HuH-7.5 (cell line): ENCODE measurements around the gene ARMC9.

Source experiments
- DNase-seq: peaks from one replicate; pipeline ENCODE4 v3.0.0; 2011; ENCODE audit warnings: low spot score

Gene ARMC9

DNA sequence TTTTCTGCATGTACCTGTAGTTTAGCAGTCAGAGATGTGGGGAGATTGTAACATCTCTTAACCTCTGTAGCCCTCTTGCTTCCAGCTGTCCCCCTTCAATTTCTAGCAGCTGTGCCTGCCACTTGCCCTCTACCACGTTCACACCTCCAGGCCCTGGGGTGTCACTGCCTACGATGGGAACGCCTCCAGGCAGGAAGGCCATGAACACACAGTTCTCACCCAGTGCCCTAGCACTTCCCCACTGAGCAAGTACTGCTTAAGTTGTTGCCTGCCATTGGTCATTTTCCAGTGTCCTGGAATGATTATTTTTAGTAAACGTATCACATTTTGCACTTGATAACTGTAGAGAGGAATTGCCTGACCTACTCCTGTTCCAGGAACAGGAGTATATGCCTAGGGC is 120.0 kb downstream of the ARMC9 start:
- DNase-seq = no peak

DNA sequence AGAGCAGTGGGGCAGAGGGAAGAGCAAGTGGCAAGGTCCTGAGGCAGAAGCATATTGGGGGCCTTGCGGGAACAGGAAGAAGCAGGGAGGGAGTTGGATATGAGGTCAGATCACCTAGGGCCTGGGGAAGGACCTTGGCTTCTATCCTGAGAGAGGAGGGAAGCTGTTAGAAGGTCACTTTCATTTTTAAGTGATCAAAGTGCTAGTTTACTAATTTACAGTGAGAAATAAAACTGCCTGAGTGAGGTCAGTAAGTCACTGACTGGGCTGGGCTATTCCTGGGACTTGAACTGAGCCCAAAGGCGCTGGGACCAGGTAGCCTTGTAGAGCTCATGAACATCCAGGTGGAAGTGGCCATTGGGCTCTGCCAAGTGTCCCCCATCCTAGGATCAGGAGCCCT is 120.5 kb downstream of the ARMC9 start:
- DNase-seq = no peak

DNA sequence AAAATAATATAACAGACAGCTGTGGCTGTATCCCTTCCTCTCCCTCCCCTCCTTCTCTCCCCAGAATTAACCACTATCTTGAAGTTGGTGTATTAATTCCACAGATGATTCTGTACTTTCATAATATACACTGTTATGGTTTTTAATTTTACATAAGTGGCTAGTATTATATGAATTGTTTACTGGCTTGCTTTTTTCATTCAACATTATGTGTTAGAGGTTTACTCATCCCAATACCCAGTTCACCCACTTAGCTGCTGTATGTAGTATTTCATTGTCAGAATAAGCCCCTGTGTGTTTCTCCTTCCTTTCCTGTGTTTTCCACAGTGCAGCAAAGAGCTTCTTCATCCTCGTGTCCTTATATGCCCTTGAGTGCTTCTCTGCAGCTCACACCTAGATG is 121.4 kb downstream of the ARMC9 start:
- no peak for DNase-seq

DNA sequence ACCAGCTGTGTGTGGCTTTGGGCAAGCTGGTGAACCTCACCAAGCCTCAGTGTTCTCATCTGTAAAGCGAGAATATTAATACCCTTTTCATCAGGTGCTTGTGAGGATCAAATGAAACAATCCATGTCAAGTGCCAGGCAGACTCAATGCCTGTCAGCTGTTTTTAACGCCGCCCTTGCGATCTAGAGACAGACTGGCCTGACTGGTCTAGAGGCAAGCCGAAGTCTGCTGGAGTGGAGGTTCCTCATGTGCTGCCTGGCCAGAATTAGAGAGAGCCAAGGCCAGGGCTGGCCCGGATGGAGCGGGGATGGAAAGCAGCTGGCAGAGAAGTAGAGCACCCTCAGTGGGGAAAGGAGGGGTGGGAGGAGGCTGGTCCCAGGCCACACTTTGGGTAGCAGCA is 122.6 kb downstream of the ARMC9 start:
- DNase-seq = no peak

DNA sequence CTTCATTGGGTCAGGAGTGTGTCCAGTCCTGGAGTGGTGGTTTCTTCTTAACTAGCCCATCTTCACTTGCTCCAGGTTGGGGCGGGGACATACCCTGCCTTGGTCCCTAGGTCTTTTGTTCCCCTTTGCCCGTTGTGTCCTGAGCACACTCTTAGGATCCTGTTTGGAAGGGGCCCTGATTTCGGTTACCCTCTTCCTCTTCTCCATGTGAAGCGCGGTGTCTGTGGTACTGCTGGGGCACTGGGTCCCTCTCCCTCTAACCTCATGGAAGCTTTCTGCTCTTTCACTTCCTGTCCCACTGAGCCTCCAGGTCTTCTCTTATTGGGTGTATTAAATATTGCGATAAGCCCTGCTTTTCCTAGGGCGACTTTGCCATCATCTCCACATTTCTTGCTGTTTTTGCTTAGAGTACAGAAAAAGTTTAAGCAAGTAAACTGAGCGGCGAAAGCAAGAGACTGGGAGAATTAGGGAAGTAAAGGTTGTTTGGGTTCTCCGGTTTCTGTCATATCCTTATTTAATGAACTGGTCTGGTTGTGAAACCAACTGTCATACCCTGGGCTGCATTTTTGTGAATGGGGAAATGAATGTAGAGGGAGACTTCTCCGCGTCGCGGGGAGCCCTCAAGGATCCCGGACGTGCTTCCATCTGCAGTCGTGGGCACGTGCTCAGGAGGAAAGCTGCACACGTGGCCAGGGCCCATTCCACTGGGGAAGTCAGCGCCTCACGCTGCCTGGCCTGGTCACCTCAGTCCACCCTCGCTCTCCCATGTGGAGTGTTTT is 123.3 kb downstream of the ARMC9 start:
- DNase-seq = no peak

DNA sequence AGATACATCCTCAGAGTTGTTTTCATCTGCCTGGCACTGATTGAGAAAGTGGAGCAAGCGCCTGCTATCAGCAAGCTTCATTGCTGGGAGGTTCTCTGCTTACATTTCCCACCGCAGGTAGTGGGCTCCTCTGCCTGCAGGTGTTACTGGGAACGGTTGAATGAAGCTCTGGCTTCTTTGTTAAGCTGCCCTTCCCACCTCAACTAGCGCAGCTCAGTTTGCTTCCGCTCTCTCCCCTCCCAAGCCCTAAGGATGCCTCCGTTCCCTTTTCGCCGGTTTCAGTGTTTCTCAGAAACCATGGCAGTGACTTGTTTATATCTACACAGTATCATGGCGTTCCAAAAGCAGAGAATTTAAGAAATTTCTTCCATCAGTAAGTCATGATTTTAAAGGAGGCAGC is 124.9 kb downstream of the ARMC9 start:
- DNase-seq = no peak

DNA sequence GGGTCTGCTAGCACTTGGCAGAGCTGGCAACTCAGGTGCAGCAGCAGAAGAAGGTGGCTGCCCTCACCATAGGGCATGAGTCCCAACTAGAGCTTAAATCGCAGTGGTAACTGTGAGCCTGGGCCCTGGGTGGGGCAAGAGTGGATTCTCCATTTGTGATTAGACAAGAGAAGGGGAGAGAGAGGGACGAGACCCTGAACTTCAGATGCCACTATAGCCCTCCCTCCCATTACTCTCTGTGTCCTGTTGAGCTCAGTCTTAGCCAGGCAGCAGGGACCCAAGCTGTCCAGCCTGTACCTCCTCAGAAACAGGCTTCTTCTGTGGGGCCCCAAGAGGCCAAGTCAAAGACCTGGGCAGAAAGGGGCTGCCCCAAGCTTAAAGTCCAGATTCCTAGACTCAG is 127.4 kb downstream of the ARMC9 start:
- no peak for DNase-seq

DNA sequence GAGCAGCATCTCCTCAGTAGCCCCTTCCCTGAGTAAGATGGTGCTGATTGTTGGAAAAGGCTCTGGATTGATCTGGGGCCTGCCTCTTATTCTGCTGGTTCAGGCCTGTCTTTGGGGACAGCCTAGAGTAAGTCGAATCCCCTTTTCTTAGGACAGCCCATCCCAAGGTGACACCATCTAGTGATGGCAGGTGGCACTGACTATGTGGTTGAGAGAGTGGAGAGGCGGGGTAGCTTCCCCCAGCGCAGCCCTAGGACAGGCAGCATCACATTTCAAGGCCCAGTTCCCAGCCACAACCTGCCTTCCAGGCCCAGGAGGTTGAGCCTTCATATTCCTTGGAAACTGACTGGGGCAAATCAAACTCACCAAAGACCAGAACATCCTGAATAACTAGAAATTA is 128.0 kb downstream of the ARMC9 start:
- no peak for DNase-seq

DNA sequence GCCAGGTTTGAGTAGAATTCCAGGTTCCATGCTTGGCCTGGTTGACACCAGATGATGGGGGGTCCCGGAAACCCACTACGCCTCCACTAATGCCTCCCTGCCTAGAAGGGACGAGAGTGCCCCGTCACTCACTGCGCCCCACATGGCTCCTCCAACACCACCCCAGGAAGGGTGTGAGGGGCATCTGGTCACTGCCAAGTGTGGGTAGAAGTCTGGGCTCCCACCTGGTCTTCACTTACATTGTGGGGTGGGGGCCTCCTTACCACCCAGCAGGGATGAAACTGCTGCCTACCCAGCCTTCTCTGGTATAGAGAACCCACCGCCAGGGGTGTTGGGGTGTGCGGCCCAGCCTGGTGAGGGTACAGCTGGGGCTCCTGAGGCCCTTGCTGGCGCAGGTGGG is 131.9 kb downstream of the ARMC9 start:
- no peak for DNase-seq

DNA sequence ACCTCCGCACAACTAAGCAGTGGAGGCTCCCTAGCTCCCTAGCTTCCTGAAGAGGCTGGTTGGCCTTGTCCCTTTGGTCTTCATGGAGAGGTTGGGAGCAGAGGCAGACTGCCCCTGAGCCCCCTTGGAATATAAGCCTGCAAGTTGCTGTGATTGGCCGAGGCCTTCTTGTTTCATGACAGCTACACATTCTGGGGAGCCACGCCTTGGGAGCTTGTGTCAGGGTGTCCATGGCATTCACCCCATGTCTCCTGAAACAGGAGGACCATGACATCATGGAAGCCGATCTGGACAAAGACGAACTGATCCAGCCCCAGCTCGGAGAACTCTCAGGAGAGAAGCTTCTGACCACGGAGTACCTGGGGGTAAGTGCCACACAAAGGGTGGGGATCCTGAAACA is 133.1 kb downstream of the ARMC9 start:
- no peak for DNase-seq

DNA sequence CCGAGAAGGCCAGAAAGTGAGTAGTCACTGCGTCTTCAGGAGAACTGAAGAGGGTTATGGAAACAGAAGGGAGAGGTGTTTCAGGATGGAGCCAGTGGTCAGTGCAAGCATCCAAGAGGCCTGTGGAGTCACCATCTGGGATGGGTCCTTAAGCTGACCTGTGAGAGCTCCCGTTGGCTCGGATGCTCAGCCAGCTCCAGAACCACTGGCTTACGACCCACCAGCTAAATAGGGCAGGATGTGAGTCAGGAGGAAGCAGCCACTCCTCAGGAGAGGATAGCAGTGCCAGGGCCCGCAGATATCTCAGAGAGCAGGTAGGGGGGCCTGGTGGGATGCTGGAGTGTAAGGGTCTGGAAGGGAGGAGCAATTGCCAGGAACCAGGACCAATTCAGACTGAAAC is 134.0 kb downstream of the ARMC9 start:
- no peak for DNase-seq

DNA sequence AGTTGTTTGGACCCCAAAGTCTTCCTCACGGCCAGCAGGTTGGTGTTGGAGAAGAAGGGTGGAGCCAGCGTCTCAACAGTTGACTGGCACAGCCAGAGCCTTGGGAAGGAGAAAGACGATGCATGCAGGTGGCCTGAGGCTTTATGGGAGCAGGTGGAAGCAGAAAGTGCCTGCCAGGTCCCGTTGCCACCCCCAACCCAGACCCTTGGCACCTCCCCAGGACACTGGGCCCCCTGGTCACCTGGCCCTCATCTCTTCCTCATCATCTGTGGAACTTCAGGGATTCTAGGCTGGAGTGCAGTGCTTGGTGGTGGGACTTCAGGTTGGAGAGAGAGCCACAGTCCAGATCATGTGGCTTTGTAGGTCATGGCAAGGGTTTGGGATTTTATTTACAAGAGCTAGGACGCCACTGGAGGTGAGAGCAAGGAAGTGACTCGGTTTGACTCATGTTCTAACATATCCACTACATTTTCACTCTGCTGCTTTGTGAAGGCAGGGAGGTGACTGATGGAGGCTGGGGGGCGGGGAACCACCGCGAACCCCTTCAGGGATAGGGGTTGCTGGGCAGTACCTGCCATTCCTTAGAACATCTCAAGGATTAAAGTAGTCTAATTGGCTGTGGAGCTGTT is 134.6 kb downstream of the ARMC9 start:
- DNase-seq = no peak

DNA sequence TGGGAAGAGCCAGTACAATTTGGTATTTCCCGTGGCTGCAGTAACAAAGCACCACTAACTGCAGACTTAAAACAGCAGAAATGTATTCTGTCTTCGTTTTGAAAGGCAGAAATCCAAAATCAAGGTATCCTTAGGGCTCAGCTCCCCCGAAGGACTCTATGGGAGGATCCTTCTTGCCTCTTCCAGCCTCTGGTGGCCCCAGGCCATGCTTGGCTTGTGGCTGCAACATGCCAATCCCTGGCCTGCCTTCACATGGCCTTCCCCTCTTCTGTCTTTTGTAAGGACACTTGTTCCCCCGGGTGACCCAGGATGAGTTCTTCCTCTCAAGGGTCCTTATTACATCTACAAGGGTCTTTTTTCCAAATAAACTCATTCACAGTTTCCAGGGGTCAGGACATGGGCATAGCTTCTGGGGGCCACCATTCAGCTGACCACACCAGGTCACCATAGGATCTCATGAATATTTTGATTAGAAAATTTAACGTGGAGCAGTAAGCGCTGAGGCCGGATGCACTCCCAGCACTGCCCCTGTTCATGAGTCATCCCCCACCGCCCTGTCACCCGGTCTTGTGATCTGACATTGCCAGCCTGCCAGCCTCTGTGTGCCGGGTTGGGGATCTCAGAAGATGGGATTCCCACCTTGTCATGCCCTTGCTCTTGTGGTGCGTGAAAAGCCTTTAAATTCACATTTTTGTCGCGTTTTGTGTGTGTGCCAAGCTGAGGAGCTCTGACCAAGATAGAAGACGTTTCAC is 135.9 kb downstream of the ARMC9 start:
- DNase-seq = no peak

DNA sequence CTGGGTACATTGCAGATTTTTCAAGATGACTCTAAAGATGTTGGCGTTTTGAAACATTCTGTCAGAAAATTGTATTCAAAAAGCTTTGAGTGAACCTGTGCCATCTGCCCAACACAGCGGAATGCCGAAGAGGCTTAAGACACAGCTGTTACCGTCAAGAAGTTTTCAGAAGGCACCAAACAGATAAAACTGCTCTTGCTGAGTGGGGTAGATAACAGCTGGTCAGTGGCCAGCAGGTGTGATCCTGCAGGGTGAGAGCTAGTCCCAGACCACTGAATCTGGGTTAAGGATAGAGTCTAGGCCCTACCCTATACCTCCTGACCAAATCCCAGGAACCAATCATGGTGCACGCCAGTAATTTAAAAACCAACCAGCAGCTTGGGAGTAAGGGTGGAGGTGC is 136.6 kb downstream of the ARMC9 start:
- DNase-seq = no peak

DNA sequence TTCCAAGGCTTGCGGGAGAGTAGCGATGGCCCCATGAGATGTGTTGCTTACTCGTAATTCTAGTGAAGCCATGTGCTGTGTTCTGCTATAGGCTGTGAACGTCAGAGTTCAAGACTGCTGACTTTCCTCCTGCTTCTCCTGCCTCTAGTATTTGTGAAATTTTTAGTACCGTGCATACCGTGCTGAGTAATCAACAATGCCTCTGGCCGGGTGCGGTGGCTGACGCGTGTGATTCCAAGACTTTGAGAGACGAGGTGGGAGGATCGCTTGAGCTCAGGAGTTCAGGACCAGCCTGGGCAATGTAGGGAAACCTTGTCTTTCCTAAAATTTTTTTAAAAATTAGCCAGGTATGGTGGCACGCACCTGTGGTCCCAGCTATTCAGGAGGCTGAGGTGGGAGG is 137.2 kb downstream of the ARMC9 start:
- DNase-seq = no peak

DNA sequence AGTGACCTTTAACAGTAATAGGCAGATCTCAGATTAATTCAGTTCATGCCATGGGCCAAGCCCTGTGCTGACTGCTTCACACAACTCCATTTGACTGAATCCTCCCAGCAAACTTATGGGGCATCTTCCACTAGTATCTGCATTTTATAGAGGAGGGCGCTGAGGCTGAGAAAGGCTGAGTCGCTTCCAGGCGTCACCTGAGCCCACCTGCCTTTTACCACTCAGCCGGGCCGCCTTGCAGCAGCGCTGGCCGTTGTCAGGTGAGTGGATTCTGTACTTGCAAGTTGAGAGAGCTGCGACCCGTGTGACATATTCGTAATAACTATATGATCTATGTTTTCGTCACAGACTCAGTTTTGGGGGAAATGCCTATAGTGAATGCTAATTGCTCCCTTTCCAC is 137.8 kb downstream of the ARMC9 start:
- DNase-seq = no peak

DNA sequence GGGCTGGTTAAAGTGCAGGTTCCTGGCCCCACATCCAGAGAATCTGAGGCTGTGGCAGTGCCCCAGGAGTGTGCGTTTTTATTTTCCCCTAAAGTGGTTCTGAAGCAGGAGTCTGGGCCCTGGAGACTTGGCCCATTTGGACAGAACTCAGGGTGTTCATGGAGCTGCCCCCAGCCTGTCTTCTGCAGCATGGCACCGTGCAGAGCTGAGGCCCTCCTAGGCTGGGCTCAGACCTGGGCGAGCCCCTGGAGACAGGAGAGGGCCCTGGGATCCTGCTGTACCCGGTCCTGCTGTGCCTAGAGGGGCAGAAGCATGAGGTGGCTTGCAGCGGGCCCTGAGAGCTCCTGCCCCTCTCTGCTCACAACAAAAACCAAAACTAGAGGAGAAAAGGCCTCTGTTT is 138.3 kb downstream of the ARMC9 start:
- DNase-seq = no peak

DNA sequence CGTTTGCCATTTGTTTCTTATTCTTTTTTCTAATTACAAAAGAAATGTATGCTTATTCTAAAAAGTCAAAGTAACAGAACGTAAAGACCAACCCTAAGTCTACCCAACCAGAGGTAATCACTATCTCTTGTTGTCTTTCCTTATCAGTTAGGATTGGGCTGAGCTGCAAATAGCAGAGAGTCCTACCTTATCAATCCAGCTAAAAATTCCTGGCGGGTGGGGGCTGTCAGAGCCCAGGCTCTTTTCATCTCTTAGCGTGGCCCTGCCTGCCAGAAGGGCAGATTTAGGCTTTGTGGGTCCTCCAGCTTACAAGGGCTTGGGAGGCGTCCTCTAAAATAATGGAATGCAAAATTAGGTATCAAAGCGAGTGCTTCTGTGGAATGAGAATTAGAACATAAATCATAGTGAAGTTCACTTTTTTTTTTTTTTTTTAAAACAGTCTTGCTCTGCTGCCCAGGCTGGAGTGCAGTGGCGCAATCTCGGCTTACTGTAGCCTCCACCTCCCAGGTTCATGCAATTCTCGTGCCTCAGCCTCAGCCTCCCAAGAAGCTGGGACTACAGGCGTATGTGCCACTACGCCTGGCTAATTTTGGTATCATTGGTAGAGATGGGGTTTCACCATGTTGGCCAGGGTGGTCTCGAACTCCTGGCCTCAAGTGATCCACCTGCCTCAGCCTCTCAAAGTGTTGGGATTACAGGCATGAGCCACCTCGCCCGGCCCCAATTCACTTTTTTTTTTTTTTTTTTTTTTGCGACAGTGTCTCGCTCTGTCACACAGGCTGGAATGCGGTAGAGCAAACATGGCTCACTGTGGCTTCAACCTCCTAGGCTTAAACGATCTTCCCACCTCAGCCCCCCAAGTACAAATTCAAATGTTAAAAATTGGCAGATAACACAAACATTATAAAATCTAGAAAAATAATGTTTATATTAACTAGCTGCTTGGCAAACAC is 139.7 kb downstream of the ARMC9 start:
- DNase-seq = peak; percentile 40

DNA sequence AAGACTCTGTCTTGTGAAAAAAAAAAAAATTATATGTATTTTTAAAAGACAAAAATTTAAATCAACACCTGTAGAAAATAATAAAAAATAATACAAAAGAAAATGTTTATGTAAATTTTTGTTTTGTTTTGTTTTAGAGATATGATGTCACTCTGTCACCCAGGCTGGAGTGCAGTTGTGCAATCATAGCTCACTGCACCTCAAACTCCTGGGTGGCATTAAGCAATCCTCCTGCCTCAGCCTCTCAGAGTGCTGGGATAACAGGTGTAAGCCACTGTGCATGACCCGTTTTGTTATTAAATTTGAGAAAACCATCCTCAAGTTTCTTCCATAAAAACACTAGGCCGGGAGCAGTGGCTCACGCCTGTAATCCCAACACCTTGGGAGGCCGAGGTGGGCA is 140.9 kb downstream of the ARMC9 start:
- DNase-seq = no peak

DNA sequence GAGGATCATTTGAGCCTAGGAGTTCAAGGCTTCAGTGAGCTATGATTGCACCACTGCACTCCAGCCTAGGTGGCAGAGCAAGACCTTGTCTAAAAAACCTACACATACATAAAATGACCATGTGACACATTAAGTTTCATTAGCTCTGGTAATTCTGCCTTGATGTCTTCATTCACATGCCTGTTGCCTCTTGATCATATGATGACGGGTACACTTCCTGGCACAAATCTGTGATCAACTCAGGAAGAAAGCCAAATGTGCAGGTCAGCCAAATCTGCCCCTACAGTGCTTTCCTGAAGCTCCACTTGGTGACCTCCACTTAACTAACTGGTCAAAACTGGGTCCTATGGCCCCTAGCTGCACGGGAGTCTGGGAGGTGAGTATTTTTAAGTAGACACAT is 142.7 kb downstream of the ARMC9 start:
- DNase-seq = no peak

DNA sequence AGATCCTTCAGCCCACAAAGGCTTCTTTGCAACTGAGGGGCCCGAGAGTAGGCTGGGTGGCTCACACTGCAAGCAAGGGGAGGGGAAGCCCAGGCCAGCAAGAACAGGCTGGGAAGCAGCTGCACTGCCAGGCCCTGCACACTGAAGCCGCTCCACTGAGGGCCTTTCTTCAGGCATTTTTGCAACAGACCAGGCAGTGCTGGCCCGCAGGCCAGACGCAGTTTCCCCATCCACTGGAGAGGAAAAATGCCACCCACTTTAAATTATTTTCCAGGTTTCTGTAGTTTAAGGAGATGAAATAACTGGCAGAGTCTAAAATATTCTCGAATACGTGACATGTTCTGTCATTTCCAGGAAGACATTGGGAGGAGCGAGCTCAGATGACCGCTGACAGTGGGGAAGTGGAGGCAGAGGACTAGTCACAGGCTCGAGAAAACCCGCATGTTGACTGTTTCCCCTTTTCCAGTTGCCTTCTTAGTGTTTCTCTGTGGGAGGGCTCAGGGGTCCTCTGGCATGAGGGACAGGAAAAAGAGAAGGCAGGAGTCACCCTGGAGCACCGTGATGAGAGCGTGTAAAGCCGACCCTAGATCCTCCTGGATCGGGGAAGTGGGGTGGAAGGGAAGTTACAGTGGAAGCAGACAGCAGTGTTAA is 143.8 kb downstream of the ARMC9 start:
- DNase-seq = no peak
